HG03196 (cell line): ENCODE measurements around the gene MICOS13.
"Not testable (repeated sequence)": the region's sequence is repeated elsewhere in the genome, so short reads cannot be mapped to it uniquely, and the experiment has no call there.

ENCODE experiments used
- ATAC-seq: cut with Tn5 transposase; IDR thresholded peaks from one replicate; pipeline ENCODE4 v1.9.1; 2021; ENCODE audit not compliant: unreplicated experiment

MICOS13 gene, protein sequence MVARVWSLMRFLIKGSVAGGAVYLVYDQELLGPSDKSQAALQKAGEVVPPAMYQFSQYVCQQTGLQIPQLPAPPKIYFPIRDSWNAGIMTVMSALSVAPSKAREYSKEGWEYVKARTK

DNA sequence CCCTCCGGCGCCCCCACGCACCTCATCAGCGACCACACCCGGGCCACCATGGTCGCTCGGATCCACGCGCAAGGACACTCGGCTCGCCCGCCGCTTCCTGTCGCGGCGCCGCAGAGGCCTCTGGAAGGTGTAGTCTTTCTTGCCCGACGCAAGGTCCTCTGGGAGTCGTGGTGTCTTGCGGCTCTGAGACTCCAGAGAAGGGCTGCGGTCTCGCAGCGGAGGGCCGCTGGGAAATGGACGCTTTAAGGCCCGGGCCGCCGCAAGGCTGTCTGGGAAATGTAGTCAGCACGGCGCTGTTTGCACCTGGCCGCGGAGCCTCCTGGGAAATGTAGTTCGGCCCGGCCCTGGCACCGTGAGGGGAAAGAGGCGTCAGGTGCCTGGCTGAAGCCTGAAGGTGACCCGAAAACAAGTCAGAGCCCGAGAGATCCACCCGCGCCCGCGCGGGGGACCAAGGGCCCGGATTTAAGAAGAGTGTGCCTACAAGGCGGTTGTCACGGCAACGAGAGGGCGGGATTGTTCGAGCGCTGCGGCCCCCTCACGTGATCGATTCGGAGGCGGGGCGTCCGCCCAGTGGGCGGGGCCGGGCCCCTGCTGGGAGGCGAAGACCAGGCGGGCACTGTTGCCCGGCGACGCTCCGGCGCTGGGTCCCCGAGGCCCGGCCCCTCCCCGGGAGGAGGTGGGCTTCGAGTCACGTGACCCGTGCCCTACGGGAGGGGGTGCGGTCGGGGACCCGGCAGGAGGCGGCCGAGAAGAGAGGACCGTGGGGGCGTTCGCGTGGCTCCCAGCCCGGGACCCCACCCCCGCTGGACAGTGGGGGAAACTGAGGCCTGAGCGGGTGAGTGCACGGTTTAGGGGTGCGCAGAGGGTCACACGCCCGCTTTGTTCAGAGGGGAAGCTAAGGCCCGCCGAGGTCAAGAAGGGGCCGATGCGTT lies at the start of gene MICOS13, which contains the start of gene HSD11B1L:
TSS of gene MICOS13 (minus strand) at position 80 of the 932 bp plus-strand sequence. CDS start at position 50, 30 bp downstream.
TSS of gene HSD11B1L (plus strand) at position 591 of the 932 bp plus-strand sequence. CDS start 3,806 bp downstream, outside the sequence.
- peak; percentile 82 for ATAC-seq

DNA sequence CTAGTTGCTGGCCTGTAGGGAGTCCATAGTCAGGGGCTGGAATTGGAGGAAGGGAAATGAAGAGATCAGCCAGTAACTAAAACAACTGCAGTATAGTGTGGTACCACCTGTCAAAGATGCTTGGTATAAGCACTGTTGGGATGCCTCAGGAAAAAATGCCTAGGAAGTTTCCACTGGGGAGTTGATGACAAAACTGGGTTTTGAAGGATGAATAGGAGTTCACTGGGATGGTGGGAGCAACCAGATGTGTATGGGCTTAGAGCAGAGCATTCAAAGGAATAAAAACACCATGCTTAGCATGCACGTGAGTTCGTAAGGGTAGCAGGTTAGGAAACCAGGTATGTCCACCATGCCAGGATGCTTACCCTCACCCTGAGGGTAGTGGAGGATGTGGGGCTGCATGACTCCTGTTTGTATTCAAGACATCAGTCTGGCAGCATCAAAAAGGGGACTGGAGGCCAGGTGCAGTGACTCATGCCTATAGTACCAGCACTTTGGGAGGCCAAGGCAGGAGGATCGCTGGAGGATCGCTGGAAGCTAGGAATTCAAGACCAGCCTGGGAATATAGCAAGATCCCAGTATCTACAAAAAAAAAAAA lies 47.2 kb upstream of the MICOS13 start:
- ATAC-seq, result no peak

DNA sequence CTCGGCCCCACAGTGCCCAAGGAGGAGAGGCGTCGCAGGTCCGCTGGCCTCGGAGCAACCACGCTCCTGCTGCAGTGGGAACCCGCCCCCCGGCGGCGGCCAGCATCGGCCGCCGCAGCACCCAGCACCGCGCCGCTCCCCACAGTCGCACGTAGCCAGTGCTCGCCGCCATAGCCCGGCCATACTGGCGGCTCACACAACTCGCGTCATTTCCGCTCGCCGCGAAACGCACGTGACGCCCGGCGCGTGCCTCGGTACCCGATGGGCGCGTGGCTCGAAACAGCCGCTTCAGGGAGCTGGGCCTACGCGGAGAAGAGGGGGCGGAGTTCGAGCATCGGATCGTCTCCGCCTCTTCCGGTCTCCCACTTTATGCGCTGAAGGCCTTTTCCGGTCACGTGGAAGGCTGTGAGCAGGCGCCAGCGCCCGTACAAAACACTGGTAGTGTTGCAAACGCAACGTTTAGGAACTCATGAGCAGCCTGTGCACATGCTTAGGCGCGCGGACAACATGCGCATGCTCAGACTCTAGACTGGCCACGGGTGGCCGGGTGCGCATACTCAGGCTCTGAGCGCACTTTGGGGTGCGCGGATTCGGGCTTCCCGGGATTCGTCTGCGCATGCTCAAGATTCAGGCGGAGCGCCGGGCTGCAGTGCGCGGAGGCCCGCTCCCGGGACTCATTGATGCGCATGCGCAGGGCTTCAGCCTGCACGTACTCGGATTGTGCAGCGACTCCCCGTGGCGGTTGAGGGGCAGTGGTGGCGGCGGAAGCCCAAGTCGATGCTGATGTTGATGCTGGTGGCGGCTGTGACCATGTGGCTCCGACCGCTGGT lies 39.9 kb upstream of the MICOS13 start, which contains the start of the genes CATSPERD and LONP1:
TSS of gene CATSPERD (plus strand) at position 677 of the 830 bp plus-strand sequence. CDS start at position 778, 101 bp downstream.
TSS of gene LONP1 (minus strand) at position 186 of the 830 bp plus-strand sequence. CDS start at position 172, 14 bp downstream.
- ATAC-seq, result peak; percentile 92

DNA sequence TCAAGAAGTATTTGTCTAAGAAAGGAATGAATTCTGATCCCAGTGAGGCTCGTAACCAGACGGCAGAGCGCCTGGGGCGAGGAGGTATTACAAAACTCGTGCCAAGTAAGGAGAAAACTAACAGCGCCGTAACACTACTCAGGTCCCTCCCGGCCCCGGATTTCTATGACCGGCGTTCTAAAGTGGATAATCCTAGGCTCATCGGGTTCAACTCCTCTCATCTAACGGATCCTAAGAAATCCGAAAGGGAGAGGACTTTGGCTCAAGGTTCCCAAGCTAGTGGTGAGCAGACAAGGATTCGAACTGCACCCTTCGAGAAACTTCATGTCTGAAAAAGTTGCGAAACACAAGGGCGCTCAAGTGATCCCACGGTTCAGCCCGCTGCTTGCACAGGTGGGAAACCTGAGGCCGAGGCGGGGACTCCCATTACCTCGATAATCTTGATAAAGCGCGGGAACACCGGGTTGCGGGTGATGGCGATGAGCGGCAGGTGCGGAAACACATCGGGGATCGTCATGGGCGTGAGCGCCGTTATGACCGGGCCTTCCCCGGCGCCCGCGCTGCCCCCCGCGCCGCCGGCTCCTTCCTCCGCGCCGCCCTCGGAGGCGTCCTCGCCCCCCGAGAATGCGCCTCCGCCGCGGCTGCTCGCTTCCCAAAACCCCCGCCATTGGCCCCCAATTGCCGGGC lies 39.1 kb upstream of the MICOS13 start:
- ATAC-seq, result peak; percentile 2

DNA sequence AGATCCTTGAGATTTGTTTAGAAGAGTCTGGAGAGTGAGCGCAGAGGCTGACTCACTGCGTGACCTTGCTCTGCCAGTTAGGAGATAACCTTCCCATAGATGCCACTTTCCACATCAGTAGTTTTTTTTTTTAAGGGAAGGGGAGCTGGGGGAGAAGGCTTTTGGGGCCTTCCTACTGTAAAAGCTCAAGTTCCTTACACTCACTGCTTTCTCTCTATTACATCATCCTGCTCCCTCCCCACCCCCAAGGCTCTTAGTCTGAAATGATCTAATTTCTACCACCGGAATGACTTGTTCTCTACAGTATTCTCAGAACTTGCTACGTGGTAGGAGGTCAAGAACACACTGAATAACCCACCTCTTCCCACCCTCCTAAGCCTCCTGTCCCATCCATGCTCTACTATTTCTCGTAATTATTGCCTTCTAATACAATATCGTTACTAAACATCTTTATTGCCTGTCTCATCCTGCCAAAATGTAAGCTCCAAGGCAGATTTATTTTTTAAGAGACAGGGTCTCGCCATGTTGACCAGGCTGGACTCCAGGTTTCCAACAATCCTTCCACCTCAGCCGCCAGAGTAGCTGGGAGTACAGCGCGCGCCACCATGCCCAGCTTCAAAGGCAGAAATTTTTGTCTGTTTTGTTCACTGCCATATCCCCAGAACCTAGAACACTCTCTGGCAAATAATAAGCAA lies 38.4 kb upstream of the MICOS13 start:
- ATAC-seq, result no peak

DNA sequence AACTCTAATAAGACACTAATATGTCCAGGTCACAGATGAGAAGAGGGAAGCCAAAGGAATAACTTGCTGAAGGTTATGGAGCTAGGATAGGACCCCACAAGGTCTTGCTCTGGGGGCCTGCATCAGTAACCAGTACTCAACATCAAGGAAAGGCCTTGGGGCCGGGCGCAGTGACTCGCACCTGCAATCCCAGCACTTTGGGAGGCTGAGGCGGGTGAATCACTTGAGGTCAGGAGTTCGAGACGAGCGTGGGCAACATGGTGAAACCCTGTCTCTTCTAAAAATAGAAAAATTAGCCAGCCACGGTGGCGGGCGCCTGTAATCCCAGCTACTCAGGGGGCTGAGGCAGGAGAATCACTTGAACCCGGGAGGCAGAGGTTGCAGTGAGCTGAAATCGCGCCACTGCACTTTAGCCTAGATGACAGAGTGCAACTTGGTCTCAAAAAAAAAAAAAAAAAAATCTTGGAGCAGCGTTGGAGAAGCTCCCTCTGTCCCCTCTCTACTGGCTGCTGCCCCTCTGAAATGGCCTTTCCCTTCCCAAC lies 37.8 kb upstream of the MICOS13 start:
- ATAC-seq, result no peak

DNA sequence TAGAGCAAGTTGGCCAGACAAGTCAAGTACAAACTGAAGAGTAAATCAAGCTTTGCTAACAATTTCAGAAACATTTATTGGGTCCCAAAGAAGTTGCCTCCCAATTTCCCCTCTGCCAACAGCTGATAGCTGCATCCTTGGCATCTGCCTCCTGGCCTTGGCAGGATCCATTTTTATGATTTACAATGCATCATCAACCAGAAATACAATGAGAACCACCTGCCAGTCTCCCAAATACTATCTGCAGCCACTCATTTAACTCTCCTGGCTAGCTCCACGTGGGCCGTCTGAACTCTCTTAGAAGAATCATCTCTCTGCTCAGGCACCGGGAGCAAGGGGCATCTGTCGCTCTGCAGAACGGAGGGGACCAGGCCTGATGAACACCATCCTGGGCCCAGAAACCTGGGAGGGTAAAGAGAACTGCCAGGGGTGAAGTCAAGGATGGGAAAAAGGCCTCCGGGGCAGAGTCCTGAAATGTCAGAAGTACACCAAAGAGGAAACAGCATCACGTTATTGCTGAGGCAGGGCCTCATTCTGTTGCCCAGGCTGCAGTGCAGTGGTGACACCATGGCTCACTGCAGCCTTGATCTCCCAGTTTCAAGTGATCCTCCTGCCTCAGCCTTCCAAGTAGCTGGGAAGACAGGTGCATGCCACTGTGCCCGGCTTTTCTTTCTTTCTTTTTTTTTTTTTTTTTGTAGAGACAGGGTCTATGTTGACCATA lies 37.1 kb upstream of the MICOS13 start:
- ATAC-seq, result no peak

DNA sequence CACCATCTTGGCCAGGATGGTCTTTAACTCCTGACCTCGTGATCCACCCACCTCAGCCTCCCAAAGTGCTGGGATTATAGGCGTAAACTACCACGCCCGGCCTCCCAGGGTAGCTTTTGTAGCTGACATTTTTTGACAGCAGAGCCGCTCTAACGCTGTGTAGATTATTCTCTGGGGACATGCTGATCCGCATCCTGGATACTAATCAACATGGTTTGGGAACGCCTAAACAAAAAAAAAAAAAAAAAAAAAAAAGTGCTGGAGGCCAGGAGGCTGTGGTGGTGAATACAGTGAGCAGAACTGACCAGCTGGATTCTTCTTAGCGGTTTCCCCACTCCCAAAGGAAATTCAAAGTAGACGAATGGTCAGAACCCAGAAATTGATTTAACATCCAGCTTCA lies 34.5 kb upstream of the MICOS13 start:
- no peak for ATAC-seq

DNA sequence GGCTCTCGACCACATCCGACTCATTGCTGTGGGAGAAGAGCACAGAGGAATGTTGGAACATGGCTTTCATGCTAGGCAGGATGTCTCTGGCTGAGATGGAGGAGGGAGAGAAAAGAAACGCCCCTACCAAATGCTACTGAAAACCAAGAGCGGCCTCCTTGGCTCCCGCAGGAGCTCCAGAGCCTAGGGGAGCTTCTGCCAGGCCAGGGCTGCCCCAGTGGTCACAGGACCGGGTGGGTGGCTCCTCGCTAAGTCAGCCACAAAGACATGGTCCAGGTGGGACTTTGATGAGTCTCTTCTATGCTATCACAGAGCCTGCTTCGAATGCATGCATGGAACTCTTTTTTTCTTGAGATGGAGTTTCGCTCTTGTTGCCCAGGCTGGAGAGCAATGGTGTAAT lies 32.9 kb upstream of the MICOS13 start:
- ATAC-seq, result no peak

DNA sequence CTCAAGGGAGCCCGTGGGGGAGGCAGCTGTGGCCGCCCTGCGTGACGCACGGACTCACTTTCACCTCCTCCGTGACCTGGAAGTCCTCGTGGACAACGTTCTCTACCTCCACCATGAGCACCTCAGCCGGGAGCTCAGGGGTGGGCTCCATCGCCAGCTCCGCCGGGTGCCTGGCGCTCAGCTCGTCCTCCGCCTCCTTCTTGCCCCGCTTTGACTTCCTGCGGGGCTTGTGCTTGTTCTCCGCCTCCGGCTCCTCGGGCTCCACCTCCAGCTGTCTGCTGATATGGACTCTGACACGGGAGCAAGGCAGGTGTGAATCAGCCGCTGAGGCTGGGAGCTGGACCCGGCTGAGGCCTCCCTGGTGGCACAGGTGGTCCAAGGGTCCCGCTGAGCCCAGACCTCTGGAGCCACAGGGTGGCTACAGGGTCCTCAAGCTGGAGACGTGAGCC lies 31.4 kb upstream of the MICOS13 start:
- ATAC-seq, result no peak

DNA sequence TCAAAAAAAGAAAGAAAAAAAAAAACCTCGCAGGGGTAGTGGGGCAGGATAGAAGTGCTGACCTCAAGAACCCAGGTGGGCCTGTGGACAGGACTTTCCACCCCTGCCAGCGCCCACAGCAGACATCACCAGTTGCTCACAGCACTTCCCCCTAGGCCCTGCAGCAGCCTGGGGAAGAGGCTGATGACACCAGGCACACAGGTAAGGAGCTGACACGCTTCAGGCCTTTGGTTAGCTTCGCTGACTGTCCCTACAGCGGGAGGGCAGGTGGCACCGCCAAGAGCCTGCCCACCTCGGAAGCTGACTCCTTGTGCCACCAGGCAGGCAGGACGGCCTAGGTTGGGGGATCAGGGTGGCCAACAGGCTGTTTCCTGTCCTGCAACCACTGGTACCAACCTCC lies 30.7 kb upstream of the MICOS13 start:
- ATAC-seq, result no peak

DNA sequence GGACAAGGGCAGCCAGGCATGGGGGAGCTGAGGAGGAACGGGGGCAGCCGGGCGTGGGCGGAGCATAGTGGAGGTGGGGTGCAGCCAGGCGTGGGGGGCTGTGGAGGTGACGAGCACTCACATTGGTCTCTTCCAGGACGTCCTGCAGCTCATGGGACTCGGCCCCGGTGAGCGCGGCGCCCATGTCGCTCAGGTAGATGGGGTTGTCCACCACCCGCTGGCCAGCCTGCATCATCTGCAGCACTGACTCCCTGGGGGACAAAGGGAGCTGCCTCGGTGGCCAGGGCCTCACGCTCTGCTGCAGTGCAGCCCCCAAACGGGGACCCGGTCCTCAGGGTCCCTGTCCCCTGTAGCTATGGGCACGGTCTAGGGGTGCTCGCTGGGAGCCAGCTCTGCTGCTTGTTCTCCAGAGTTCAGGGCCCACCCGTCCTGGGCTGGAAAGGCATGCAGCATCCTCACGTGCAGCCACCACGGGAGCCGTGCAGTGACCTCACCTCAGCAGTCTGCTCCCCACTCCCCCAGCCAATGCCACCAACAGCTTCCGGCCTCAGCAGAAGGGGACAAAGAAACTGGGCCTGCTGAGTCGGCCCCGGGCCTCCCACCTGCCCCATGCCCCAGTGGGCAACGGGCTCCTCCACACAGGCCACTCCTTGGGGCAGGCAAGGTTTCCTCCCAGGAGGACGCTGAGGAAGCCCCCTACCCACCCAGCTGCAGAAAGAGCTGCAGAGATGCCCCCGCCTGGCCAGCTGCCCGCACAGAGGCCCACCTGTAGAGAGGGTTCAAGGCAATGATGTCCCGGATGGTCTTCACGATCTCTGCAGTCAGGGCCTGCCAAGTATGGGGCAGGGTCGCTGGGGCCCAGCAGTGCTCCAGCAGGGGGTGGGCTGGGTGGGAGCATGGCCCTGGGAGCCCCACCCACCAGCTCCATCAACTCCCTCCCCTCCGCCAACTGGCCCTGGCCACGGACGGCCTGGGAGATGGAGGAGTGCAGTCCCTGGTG lies 27.6 kb upstream of the MICOS13 start:
- ATAC-seq, result no peak

DNA sequence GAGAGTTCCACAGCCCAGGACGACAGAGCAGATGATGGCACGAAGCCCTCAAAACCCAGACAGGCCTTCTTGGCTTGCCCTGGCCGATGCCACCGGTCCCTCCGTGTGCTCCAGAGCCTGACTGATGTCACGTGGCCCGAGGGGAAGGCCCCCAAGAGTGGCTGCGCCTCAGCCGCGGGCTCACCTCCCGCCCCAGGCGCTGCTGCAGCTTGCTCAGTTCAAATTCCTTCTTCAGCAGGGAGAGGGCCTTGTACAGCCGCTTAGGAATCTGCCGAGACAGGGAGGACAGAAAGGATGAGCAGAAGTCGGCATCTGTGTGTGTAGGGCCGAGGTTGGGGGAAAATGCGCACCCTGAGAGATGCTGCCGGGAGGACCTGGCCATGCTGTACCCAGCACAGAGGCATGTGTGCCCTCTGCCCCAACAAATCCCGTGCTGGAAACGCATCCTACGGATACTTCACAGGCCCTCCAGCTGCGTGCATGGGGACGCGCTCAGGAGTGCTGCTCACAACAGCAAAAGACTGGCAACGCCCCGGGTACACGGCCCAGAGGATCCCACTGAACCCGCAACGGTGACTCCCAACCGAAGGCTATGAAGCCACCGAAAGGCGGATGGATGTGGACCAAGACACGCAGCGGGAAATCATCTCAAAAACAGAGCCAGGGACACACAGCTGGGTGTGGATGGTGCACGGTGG lies 26.7 kb upstream of the MICOS13 start:
- no peak for ATAC-seq

DNA sequence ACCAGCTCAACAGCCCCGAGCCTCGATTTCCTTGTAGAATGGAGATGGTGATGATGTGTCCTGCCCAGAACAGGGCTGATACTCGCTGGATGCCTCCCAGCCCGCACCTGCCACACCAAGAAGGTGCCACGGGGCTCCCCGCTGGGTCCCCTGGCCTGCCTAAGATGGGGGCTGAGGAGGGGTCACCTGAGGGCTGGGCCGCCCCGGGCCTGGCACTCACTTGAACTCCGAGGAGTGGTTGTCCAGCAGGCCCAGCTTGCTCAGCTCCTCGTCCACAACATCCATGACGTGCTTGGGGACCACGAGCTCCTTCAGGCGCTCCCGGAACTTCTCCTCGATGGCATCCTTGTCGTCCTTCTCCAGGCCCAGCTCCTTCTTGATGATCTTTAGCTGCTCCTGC lies 25.2 kb upstream of the MICOS13 start:
- ATAC-seq, result no peak

DNA sequence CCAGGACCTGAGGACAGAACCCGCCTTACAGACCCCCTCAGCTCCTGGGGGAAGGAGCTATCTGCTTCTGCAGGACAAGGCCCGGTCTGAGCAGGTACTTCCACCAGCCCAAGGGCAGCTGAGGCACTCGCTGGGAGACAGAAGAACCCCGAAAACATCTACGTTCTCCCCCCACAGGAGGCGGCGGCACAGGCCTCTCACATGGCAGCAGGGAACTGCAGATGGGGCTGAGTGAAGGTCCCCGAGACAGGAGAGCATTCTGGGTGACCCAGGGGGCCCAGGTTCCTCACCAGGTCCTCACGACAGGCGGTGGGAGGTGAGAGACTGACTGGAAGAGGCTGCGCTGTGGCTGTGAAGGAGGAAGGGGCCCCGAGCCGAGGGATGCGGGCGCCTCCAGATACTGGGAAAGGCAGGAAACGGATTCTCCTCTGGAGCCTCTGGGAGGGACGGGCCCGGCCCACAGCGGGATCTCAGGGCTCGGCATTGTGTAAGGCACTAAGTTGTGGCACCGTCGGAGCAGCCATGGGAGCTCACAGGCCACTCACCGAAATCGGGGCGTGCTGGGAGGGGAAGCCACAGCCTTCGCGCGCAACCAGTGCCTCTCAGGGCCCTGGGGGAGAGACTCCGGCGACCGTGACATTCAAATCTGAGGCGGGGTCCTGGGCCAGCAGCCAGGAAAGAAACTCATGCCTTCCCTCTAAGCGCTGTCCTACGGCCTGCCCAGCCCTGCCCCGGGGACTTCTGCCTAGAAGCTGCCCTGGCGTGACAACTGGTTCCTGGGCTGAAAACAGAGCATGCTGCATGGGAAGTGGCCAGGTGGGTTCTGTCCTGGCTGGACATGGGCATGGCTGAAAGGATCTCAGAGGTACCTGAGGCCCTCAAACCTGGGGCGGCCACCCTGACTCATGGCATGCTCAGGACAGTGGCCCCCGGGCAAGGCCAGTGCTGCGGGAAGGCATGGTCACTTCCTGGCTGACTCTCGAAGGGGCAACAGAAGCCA lies 23.8 kb upstream of the MICOS13 start:
- ATAC-seq, result no peak

DNA sequence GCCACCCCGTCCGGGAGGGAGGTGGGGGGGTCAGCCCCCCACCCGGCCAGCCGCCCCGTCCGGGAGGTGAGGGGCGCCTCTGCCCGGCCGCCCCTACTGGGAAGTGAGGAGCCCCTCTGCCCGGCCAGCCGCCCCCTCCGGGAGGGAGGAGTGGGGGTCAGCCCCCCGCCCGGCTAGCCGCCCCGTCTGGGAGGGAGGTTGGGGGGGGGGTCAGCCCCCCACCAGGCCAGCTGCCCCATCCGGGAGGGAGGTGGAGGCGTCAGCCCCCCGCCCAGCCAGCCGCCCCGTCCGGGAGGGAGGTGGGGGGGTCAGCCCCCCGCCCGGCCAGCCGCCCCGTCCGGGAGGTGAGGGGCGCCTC lies 21.7 kb upstream of the MICOS13 start:
- ATAC-seq, result not testable (repeated sequence)
